Measurements from ENCODE around the gene RAD51B.

GRCh38 chr14:67928375-67928774 is 108.8 kb downstream of the RAD51B start:
- TF ChIP-seq NFE2L1 (tag; IDR thresholded peaks at IDR 0.05; ENCODE audit: borderline replicate concordance, low read depth) (no peak), FIP1L1 (IDR thresholded peaks at IDR 0.05; ENCODE audit: low read depth, low read length, poor library complexity, severe bottlenecking) (no peak)

Data from K562 (cell line).